Panc1 (cell line): ENCODE results near the gene VTI1A.

Experiments
- CTCF ChIP-seq: fragments of 450-650 bp; IDR thresholded peaks from 2 replicates; pipeline ENCODE4 v1.5.1; 2017; ENCODE audit warnings: mild to moderate bottlenecking
- POLR2AphosphoS5 ChIP-seq: IDR thresholded peaks from 2 replicates; pipeline ENCODE4 v1.6.1; 2012; ENCODE audit warnings: mild to moderate bottlenecking, low read depth, low read length, moderate library complexity
- REST ChIP-seq, 2 experiments: IDR thresholded peaks; 2 replicates each; pipeline ENCODE4 v1.6.1; 2011 to 2012; ENCODE audit warnings: low read depth in 2 of 2, control low read depth in 1 of 2, low read length in 1 of 2, mild to moderate bottlenecking in 1 of 2, moderate library complexity in 1 of 2; ENCODE audit not compliant: insufficient read depth in 1 of 2
- SIN3A ChIP-seq: IDR thresholded peaks from 2 replicates; pipeline ENCODE4 v1.6.1; 2012; ENCODE audit warnings: low read depth, mild to moderate bottlenecking, low read length, moderate library complexity, borderline replicate concordance; ENCODE audit not compliant: insufficient read depth
- TCF7L2 ChIP-seq: IDR thresholded peaks from 2 replicates; pipeline ENCODE4 v1.6.1; 2011; ENCODE audit warnings: mild to moderate bottlenecking, low read depth, low read length, inconsistent platforms

- no peak for TF ChIP-seq CTCF
- TF ChIP-seq SIN3A, result no peak
- no peak for TF ChIP-seq POLR2AphosphoS5
- no peak for TF ChIP-seq REST (IDR thresholded peaks at IDR 0.05; ENCODE audit: insufficient read depth in 1 of 2, low read depth in 2 of 2, low read length in 1 of 2)
- TF ChIP-seq TCF7L2, result peak; percentile 72; the same call in 1 of the 2 replicates
Observed at GRCh38 chr10:112490545-112490944, 43.5 kb downstream of the VTI1A start.
